Esophagus muscularis mucosa (tissue), 4 donors: Measurements from ENCODE around the gene SMIM1.

Source experiments
- EP300 ChIP-seq: sonication (generic); formaldehyde crosslinking; IDR thresholded peaks from one replicate; pipeline ENCODE4 v1.6.1; 2017; ENCODE audit warnings: antibody characterized with exemption
- POLR2A ChIP-seq: fragments of 450-650 bp; IDR thresholded peaks from one replicate; pipeline ENCODE4 v1.6.1; 2017; ENCODE audit warnings: antibody characterized with exemption, moderate library complexity, mild to moderate bottlenecking, low read depth
- TF ChIP-seq, protein P1 (sequence below), 3 experiments: fragments of 200-600 bp in 2 of 3; fragments of 450-650 bp in 1 of 3; sonication (generic) in 2 of 3; IDR thresholded peaks; one replicate each; pipeline ENCODE4 v1.5.1; 2017 to 2019; ENCODE audit warnings: antibody characterized with exemption in 3 of 3, mild to moderate bottlenecking in 2 of 3, moderate library complexity in 1 of 3

DNA sequence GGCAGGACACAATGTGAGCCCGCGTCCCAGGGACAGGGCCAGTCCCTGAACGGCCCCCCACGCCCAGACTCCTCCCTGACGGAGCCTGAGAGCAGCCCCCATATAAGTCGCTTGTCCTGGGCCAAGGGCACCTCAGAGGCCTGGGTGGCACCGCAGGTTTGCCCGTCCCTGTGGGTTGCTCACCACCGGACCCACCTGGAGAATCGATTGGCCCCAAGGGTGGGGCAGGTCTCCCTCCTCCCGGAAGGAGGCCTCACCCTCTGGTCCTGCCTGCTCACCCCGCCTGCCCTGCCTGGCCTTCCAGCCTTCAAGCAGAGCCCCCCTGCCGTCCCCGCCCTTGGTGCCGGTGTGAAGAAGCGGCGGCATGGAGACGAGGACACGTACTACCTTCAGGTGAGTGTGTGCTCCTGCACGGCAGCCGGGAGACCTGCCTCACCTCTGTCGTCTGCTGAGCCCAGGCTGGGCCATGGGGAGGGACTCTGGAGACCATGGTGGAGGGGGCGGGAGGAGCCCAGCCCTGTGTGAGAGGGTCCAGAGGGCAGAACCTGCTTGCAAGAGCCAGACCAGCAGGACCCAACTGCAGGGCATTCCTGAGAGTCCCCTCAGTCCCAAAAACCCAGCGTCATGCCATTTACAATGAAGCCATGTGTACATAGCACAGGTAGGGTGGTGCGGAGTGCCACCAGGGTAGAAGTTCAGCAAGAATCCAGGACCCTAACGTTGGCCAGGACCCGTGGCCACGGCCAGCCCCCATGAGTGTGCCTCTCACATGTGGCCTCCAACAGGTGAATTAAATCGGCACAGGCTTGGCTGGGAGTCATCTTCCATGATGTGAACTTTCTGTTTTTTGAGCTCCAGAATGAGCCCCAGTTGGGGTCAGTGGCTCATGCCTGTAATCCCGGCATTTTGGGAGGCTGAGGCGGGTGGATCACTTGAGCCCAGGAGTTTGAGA lies 44.4 kb upstream of the SMIM1 start:
- TF ChIP-seq, protein P1, sequence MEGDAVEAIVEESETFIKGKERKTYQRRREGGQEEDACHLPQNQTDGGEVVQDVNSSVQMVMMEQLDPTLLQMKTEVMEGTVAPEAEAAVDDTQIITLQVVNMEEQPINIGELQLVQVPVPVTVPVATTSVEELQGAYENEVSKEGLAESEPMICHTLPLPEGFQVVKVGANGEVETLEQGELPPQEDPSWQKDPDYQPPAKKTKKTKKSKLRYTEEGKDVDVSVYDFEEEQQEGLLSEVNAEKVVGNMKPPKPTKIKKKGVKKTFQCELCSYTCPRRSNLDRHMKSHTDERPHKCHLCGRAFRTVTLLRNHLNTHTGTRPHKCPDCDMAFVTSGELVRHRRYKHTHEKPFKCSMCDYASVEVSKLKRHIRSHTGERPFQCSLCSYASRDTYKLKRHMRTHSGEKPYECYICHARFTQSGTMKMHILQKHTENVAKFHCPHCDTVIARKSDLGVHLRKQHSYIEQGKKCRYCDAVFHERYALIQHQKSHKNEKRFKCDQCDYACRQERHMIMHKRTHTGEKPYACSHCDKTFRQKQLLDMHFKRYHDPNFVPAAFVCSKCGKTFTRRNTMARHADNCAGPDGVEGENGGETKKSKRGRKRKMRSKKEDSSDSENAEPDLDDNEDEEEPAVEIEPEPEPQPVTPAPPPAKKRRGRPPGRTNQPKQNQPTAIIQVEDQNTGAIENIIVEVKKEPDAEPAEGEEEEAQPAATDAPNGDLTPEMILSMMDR (IDR thresholded peaks at IDR 0.05): no peak
- TF ChIP-seq POLR2A (no peak), EP300 (no peak)
